OCI-LY1 (cell line): ENCODE measurements around the gene ODAD3.

Source experiments
- H2AFZ ChIP-seq: fragments of 200-600 bp; sonication (generic), shearing (Covaris generic); 2 replicates; pipeline ENCODE4 v1.6.0; 2014; ENCODE audit warnings: antibody characterized with exemption, mild to moderate bottlenecking, low read length
- H3F3A ChIP-seq: fragments of 200-600 bp; sonication (generic), shearing (Covaris generic); 2 replicates; pipeline ENCODE4 v1.6.0; 2014; ENCODE audit warnings: mild to moderate bottlenecking, antibody characterized with exemption, low read length, moderate library complexity; ENCODE audit not compliant: insufficient read depth
- H3K27ac ChIP-seq: fragments of 200-600 bp; sonication (generic); 2 replicates; pipeline ENCODE4 v1.5.1; 2014; ENCODE audit warnings: low read length, mixed run types, mild to moderate bottlenecking, low read depth; ENCODE audit not compliant: poor library complexity, severe bottlenecking
- H3K27me3 ChIP-seq: fragments of 200-600 bp; sonication (generic); 2 replicates; pipeline ENCODE4 v1.6.0; 2014; ENCODE audit warnings: antibody characterized with exemption, mild to moderate bottlenecking, low read length, moderate library complexity; ENCODE audit not compliant: insufficient read depth
- H3K36me3 ChIP-seq: fragments of 200-600 bp; sonication (generic); 2 replicates; pipeline ENCODE4 v1.6.1; 2014; ENCODE audit warnings: mild to moderate bottlenecking, antibody characterized with exemption, low read length, moderate library complexity, mixed read lengths; ENCODE audit not compliant: insufficient read depth
- H3K4me1 ChIP-seq: fragments of 200-600 bp; sonication (generic); 2 replicates; pipeline ENCODE4 v1.5.1; 2014; ENCODE audit warnings: mild to moderate bottlenecking, low read length, moderate library complexity; ENCODE audit not compliant: insufficient read depth, severe bottlenecking
- H3K4me2 ChIP-seq: fragments of 200-600 bp; sonication (generic), shearing (Covaris generic); 2 replicates; pipeline ENCODE4 v1.6.1; 2014; ENCODE audit warnings: low read length
- H3K4me3 ChIP-seq: fragments of 200-600 bp; sonication (generic); 2 replicates; pipeline ENCODE4 v1.5.1; 2014; ENCODE audit warnings: low read length, low read depth, mild to moderate bottlenecking, mixed read lengths; ENCODE audit not compliant: poor library complexity, severe bottlenecking
- H3K79me2 ChIP-seq: fragments of 200-600 bp; shearing (Covaris generic); 2 replicates; pipeline ENCODE4 v1.6.1; 2016; ENCODE audit warnings: mixed run types, low read length, mixed read lengths; ENCODE audit not compliant: insufficient read depth
- H3K9ac ChIP-seq: fragments of 200-600 bp; sonication (generic), shearing (Covaris generic); 2 replicates; pipeline ENCODE4 v1.6.1; 2014; ENCODE audit warnings: mild to moderate bottlenecking, low read length, mixed read lengths
- H3K9me2 ChIP-seq: fragments of 200-600 bp; sonication (generic), shearing (Covaris generic); 2 replicates; pipeline ENCODE4 v1.6.1; 2014; ENCODE audit warnings: low read depth, mild to moderate bottlenecking, low read length, mixed read lengths
- H3K9me3 ChIP-seq: fragments of 200-600 bp; shearing (Covaris generic); 2 replicates; pipeline ENCODE4 v1.6.1; 2014; ENCODE audit warnings: low read length, mixed read lengths
- H4K20me1 ChIP-seq: fragments of 200-600 bp; sonication (generic), shearing (Covaris generic); 2 replicates; pipeline ENCODE4 v1.6.0; 2016; ENCODE audit warnings: mild to moderate bottlenecking, low read length; ENCODE audit not compliant: insufficient read depth
- CTCF ChIP-seq: fragments of 200-600 bp; sonication (generic), shearing (Covaris generic); IDR thresholded peaks from 2 replicates; pipeline ENCODE4 v1.5.1; 2017; ENCODE audit warnings: mild to moderate bottlenecking, antibody characterized with exemption, low read length, moderate library complexity, mixed read lengths
- EZH2 ChIP-seq: fragments of 200-600 bp; sonication (generic), shearing (Covaris generic); IDR thresholded peaks from 2 replicates; pipeline ENCODE4 v1.8.0; 2017; ENCODE audit warnings: borderline replicate concordance, mixed run types, mild to moderate bottlenecking, antibody characterized with exemption, low read length, moderate library complexity, mixed read lengths

Gene ODAD3

DNA sequence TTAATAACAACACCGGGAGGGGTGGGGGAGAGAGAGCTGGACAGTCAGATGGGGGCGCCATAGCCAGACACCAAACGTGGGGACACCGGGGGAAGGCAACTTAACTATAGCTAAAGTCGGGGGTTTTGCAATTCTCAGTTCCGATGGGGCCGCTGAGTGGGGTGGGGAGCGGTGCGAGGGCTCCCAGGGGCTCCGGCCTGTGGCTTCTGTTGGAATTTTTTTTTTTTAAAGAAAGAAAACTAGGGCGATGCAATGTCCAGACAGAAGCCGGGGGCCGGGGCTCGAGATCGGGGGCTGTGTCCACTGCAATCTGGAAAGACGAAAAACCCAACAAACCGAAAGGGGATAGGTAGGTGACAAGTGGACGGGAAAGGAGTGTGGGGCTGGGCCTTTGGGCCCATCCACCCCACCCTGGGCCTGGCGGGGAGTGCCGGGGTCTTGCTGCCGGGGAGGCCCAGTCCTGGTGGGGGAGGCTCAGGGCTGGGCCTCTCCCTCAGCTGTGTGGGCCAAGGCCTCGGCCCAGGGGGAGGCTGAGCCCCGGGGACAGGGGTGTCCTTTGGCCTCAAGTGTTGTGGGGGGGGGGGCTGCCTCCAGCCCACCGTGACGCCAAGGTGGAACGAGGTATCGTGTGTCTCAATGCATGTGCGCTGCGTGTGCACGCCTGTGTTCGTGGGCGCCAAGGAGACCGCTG, 17.8 kb upstream of the ODAD3 start:
- Histone ChIP-seq H3F3A (no peaks in the 10 kb centered on the region), H3K4me3 (no peak overlapping the region), H2AFZ (no peak overlapping the region), H3K27me3 (0 out of 2 replicates have a peak, but pooled peaks cover 4% of the 10 kb centered on the region), H3K9me3 (no peaks in the 10 kb centered on the region), H3K27ac (no peak overlapping the region), H3K36me3 (peaks cover 28% of the 10 kb centered on the region), H3K4me2 (no peak overlapping the region), H4K20me1 (no peaks in the 10 kb centered on the region), H3K9ac (no peak overlapping the region), H3K9me2 (no peaks in the 10 kb centered on the region), H3K4me1 (peaks cover 14% of the 10 kb centered on the region), H3K79me2 (no peaks in the 10 kb centered on the region)
- TF ChIP-seq CTCF (peak; percentile 55), EZH2 (no peak)

DNA sequence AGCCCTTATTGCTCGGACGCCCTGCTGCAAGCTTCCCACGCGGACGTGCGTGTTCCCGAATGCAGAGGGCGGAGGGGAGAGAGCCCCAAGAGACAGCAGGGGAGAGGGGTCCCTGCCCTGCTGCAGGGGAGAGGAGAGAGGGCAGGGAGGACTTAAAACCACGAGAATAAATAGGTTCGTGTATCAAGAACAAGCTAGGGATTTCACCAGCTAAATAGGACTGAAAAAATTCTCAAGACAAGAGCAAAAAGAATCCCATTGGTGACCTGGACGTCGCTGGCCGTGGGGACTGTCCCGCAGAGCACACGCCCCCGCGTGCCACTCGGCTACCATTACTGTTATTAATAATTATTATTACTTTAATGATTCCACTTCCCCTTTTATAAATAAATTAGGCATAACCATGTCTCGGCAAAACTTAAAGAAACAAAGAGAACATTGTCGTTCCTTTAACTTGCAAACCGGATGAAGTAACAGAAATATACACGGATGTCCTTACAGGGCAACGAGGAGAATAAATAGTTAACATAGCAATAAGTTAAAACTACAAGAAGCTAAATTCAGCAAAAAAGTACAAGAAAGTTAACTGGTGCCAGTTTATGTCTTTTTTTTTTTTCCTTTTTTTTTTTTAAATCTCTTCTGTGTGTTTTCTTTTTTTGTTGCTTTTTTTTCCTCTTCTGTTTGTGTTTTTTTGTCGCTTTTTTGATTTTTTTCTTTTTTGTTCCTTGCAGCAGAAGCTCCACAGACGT, 17.1 kb upstream of the ODAD3 start:
- Histone ChIP-seq H3K9me2 (no peaks in the 10 kb centered on the region), H3K9me3 (no peaks in the 10 kb centered on the region), H3K27me3 (no peaks in the 10 kb centered on the region), H3K4me2 (no peak overlapping the region), H3K27ac (no peak overlapping the region), H3K36me3 (peaks cover 35% of the 10 kb centered on the region), H3F3A (no peaks in the 10 kb centered on the region), H3K4me3 (no peak overlapping the region), H4K20me1 (no peaks in the 10 kb centered on the region), H2AFZ (no peak overlapping the region), H3K79me2 (no peaks in the 10 kb centered on the region), H3K4me1 (peaks cover 14% of the 10 kb centered on the region), H3K9ac (no peak overlapping the region)
- TF ChIP-seq CTCF (no peak), EZH2 (no peak)

DNA sequence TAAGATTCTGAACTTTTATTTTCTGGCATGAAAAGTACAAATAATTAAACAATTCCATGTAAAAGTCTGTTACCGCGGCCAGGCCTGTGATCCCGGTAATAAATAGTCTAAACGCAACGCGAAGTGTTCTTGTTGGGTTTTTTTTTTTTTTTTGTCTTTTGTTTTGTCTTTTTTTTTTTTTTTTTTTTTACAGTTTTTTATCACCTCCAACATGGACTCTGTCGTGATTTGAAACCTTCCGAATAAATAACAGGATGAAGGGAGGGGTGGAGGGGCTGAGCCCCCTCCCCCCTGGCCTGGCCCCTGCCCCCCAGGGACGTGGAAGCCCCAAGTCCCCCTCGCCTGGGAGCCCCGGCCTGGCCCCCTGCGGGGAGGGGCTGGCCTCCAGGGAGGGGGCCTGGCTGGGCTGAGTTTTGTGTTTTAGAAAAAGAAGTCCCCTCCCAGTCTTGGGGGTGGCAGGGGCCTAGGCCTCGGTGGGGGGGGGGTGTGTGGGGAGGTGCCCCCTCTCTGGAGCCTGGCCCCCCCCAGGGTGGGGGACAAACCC, 16.5 kb upstream of the ODAD3 start:
- H3K79me2 ChIP-seq = no peaks in the 10 kb centered on the region
- H3K9me3 ChIP-seq = no peaks in the 10 kb centered on the region
- H3K4me2 ChIP-seq = no peak overlapping the region
- no peak overlapping the region for H3K9ac ChIP-seq
- H3K9me2 ChIP-seq = no peaks in the 10 kb centered on the region
- H3K4me1 ChIP-seq = peaks cover 14% of the 10 kb centered on the region
- H4K20me1 ChIP-seq = no peaks in the 10 kb centered on the region
- H3K27ac ChIP-seq = no peak overlapping the region
- TF ChIP-seq EZH2 (no peak), CTCF (no peak)
- no peaks in the 10 kb centered on the region for H3F3A ChIP-seq
- H3K27me3 ChIP-seq = no peaks in the 10 kb centered on the region
- peaks cover 38% of the 10 kb centered on the region for H3K36me3 ChIP-seq
- no peak overlapping the region for H2AFZ ChIP-seq
- H3K4me3 ChIP-seq = no peak overlapping the region
